GM18909 (cell line): Measurements from ENCODE around the gene TACC3.

Experiments
- ATAC-seq: cut with Tn5 transposase; IDR thresholded peaks from one replicate; pipeline ENCODE4 v1.9.1; 2021; ENCODE audit warnings: mild to moderate bottlenecking; ENCODE audit not compliant: unreplicated experiment, poor library complexity

Gene TACC3

DNA sequence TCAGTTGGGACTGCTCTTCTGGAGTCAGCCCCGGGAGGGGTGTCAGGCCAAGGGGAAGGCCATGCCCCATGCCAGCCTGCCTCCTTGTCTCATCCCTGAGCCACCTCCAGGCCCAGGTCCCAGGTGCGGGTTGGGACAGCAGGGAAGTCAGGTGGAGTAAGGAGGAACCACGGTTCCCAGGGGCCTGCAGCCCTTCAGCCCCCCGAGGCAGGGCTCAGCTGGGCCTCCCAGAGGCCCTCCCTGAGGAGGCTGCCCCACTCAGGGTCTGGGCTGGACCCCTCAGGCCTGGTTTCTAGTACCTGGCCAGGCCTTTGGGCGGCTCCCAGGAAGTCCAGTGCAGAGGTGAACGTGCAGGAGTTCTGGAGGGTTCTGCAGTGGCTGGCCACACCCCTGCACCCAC is 48.4 kb downstream of the TACC3 start:
- no peak for ATAC-seq

DNA sequence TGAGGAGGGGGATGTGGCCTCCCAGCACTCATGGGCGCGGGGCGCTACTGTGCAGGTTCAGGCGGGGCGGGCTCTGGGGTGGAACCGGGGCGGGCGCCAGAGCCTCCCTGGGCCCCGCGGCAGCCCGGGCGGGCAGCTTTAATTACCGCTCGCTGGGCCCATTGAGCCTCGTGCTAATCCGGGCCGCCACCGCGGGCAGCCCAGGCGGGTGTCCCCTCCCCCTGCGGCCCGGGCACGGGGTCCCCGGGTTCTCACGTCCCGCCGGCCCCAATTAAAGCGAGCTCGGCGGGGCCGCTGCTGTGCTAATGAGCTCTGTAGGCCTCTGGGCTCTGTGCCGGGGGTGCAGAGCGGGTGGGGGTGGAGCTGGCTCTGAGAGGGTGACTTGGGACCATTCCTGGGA is 48.9 kb downstream of the TACC3 start:
- ATAC-seq = no peak

DNA sequence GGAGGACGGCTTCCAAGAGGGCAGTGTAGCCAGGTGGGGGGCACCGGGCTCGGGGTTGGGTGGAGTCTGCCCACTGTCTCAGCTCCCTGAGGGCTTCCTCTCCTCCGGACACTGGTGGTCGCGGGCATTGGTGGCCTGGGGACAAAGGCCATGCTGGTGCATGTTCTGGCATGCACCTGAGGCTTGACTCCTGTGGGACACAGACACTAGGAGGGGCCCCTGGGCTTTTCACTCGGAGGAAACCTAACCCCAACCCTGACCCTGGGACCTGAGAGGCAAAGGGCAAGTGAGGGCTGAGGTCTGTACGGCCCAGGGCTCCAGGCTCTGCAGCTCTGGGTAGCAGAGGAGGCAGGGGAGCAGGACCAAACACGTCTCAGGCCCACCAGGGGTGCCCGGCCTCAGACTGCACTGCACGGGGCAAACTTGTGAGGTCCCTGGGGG is 49.5 kb downstream of the TACC3 start:
- no peak for ATAC-seq

DNA sequence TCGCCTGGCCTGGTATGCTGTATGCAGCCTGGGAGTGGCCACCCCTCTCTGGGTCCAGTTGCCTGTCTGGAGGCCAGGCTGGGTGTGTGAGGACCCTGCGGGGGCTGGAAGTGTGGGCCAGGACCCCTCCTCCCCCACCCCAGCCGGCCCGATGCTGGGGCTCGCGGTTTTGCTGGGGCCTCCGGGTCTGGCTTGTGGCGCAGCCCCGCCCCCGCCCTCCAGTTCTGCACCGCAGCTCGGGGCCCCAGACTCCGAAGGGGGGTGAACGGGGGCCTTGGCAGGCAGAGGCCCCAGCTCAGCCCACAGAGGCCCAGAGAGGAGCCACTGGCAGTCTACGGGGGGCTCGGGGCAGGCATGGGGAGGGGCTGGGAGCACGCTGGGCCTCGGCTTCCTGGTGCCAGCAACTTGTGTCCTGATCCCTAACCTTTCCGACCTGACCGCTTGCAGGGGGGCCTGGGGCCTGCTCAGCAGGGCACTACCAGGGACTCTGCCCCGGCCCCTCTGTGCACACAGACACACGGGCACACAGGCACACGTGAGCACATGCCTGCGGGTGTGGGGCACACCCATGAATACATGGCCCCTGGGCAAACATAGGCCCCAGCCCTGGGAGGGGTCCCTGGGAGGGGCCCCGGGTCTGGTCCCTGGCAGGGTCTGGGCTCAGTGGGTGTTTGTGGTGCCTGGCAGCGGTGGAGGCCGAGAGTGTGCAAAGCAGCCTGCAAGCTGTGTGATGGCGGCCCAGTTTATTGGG is 50.4 kb downstream of the TACC3 start:
- ATAC-seq = no peak

DNA sequence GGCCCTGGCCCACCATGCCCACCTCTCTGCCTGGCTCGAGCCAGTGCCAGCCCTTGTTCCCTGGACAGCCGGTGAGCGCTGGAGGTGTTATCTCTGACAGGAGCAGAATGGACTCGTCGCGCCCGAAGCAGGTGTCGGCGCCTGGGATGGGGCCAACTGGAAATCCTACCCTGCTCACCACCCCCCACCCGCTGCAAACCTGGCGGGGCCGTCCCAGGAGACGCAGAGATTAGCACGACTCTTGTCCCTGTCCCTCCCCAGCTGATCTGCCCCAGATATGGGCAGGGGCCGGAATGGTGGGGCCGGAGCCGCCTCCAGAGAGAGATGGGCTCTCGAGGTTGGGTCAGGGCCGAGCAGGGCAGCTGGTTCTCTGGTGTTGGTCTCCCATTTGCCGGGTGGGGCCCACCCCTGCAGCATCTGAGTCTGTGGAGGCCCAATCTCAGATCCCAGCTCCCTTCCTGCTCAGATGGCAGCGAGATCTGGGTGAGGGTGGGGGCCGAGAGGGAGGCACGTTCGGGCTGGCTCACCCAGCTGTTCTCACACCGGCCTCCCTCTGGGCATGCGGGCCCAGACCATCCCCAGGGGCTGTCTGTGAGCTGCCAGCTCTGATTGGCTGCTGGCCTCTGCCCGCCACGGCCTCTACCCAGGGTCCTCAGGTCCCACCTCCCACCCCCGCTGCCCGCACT is 51.7 kb downstream of the TACC3 start:
- ATAC-seq = no peak

DNA sequence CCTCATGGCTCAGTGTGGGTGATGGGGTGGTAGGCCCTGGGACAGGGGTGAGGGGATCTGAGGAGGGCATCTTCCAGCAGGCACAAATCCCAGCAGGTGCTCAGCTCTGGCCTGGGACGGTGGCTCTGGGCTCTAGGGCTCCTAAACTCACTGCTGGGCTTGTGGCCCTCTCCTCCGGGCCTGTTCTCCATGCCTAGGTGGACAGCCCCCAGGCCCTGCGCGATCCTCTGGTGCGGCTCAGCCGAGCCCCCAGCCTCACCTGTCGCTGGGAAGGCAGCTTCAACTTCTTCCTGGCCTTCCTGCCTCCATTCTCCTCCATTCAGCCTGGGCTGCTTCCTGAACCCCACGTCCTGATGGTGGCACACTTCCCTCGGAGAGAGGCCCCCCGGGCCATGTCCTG is 52.4 kb downstream of the TACC3 start:
- no peak for ATAC-seq

DNA sequence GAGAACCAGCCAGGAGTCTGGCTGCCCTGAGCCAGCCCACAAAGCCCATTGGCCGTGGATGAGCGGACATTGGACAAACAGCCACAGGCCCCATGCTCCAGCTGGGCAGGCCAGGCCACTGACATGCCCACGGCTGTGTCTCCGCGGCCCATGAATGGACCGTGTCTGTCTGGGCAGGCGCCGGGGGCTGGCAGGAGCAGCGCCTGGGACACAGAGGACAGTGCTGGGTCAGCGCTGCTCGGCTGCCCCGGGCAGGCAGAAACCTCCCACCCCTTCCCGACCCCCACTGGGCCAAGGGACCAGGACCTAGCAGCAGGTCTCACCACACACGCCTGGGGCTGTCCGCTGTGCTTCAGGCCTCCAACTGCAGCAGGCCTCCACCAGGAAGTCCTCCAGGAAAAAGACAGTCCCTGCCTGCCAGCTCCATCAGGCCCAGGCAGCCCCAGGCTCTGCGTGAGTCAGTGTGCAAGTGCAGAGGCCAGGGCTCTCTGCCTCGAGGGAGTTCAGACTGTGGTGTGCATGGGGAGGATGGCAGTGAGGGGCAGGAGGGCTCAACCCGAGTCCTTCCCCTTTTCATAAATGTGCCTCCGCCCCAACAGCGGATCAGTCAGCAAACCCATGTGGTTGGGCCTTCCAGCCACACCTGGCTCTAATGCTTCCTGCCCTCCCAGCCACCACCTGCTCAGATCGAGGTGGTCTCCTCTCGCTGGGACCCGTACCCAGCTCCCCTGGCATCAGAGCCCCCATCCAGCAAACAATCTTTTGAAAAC is 54.6 kb downstream of the TACC3 start:
- no peak for ATAC-seq

DNA sequence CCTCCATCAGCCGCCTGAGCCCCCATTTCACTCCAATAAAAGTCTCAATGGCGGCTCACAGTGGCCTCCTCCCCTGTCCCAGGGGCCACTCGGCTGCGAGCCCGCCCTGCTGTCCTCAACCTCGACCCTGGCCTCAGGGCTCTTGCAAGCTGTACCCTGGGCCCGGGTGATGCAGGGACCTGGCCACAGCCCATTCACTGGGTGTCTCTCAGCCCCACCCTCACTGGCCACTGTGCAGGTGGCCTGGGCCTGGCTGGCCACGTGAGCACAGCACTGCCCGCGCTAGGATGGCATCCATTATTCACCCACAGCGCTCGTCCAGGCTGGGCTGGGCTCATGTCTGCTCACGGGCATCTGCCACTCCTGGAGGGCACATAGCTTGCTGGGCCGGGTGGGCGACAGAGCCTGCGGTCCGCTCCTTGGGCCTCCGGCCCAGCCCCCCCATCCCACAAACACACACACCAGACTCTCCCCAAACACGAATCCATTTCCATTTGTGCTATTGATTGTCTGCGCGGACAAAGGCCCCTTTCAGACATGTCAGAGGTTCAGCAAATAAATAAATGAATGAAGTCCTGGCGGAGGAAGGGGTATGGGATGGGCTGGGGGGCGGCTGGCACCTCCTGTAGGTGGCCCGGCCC is 55.3 kb downstream of the TACC3 start:
- ATAC-seq = no peak

DNA sequence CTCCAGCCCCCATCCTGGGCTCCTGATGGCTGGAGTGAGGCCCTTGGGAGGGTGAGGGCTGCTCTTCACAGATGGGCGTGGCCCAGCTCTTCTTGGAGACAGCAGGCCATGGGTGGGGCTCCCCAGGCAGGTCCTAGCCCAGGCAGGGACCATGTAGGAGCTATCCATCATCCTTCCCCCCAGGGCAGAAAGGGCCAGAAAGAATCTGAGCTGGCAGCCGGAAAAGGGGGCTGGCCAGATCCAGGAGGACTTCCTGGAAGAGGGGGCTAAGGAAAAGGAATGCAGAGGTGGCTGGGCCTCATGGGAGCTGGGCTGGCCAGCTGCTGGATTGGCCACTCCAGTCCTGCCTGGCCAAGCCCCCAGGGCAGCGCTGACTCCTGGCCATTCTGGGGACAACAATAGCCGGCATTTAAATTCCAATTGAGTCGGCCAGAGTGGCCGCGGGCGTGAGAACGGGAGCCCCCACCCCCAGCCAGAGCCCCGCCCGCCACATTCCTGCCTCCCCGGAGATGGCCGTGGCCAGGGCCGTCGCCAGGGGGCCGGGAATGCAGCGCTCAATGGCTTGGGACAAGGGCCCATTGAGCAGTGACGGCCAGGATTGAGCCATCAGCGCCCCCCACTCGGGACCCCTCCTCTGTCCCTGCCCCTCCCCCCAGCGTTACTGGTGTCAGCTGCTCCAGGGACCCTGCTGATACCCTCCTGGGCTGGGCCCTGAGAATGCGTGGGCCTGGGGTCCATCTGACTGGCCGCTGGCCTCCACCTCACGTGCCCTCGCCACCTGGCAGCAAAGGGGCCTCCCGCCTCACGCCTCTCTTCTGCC is 56.7 kb downstream of the TACC3 start:
- ATAC-seq = no peak

DNA sequence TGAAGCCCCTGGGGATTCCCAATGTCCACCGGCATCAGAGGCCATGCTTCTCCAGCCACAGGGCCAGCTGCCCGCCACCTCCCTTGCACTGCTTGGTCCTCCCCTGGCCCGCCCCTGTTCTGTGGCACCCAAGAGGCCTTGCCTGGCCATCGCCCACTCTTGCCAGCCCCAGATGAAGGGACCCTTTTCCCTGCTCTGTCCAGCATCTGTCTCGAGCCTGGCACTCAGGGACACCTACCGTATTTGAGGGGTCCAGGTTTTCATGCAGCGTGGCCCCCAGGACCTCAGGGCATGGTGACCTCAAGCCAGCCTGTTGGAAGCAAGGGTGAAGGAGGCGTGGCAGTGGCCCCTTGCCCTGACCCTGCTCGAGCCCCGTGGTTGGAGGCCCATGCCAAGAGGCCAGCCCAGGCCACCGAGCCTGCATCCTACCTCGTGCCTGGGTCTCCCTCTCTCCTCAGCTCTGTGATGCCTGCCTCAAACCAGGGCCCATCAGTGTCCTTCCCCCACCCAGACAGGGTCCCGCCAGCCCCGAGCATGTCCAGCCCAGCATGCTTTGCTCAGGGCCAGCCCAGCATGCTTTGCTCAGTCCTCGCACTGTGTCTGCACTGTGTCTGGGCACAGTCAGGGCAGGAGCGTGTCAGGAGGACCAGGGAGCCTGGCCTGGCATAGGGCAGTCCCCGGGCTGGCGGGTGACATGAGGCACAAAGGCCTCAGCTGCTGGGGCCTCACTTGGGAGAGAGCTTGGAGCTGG is 57.5 kb downstream of the TACC3 start:
- ATAC-seq = no peak

DNA sequence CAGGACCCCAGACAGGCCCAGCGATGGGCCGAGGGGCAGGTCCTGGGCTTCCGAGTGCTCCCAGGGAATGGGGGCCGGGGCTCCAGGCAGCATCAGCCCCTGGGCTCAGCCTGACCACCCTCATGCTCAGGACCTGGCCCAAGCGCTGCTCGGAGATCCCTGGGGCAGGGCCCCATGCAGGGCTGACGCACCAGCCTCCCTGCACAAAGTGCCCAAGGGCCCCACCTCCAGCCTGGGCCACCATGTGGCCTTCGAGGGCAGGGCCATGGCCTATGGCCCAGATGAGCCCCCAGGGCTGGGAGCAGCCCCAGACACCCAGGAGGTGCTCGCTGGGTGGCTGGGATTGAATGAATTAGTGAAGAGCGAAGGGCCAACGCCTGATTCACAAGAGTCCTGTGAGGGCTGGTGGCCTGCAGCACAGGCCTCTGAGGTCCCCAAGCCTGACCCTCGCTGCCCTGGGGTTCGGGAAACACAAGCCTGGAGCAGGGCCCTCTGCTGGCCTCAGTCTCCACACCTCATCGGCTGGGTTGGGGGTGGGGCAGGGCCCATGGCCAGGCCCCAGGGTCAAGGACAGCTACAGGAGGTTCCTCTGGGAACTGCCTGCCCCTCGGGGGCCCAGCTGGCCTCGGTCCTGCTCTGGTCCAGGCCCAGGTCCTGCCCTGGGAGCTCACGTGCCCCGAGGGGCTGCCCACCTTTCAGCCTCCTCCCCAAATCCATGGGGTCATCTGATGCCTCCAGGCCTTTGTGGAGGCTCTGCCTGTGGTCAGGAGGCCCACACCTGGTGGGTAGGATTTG is 58.5 kb downstream of the TACC3 start:
- ATAC-seq = no peak

DNA sequence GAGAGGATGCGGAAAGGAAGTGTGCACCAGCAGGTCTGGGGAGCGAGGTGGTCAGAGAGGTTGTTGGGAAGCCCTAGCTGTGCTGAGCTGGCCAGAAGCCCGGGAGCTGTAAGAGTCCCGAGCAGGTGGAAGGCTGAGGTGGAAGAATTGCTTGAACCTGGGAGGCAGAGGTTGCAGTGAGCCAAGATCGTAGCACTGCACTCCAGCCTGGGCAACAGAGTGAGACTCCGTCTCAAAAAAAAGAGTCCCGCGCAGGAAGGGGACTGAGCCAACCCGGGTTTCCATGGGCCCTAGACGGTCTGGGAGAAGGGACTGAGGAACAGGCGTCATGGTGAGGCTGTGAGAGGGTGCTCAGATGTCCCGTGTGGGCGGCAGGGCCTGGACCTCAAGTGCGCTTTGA is 59.1 kb downstream of the TACC3 start:
- ATAC-seq = no peak

DNA sequence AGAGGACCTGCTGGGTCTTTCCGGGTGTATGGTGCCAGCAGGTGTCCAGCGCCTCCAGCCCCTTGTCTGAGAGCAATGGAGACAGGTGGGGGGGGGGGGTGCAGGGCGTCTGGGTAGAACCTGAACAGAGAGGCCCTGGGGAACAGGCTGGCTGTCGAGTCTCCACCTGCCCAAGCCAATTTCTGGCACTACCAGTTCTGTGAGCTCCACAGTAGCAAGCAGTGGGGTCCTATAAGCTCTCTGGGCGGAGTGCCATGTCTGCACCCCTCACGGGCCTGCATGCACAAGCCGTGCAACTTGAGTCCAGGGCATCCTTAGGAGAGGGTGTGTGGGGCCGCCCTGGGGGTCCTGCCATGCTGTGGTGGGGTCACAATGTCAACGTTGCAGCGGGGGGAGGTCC is 61.7 kb downstream of the TACC3 start:
- ATAC-seq = no peak

DNA sequence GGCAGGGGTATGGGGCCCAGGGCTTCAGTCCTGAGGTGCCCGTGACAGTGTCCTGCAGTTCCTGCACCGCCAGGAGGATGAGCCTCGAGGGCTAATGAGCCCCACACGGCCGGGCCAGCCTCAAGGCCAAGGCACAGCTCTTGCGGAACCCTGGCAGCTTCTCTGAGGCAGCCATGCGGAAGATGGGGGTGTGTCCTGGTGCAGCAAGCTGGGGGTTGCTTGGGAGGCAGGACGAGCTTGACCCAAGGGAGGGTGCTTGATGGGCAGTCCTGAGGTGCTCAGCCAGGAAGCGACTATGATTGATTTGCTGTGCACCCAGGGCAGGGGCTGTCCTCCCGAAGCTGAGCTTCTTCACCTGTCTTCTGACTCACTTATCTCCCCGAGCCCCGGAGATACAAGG is 62.6 kb downstream of the TACC3 start:
- ATAC-seq = no peak

DNA sequence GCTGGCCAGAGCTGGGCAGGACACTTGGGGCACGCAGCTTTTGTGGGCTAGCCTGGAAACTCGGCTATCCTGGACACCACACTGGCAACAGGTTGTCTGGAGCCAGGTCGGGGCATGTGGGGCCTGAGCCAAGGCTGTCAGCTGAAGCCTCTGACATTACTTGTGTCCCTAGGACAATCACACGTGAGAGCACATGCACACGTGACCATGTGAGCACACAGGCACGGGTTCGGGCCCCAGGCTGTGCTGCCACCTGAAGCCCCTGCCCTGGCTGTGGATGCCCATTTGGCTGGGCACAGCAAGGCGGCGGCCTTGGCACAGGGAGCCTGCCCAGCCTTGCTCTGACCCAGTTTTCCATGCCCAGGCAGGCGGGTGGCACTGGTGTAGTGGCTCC is 63.1 kb downstream of the TACC3 start:
- ATAC-seq = no peak

DNA sequence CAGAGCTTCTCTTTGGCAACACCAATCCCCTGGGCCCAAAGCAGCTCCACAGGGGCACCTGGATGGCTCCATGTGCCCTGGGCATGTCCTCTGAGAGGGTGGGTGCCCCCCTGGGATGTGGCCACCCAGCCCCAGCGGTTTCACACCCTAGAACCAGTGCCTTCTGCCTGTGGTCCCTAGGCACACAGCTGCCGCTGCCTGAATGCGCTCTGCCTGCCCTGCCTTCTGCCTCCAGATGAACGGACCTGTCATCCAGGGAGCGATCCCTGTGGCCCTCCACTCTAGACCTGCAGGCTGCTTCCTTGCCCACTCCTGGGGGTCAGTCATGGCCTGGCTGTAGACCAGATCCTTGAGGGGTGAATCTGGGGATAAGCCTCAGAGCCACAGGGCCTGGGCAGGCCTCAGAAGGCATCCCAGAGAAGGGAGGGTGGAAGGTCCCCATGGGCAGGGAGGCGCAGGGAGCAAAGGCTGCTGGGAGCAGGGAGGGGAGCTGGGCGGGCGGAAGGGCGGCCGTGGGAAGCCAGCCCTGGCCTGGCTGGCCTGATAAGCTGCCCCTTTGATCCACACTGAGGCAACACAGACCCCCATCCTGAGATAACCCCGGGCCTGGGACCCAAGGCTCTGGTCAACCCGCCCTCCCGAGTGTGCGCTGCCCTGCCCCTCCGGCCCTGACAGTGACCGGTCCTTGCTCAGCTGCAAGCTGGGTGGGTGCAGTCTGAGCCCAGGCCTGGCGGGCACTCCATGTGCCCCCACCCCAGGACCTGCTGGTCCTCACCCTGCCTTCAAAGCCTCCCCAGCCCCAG is 63.7 kb downstream of the TACC3 start:
- ATAC-seq = no peak

DNA sequence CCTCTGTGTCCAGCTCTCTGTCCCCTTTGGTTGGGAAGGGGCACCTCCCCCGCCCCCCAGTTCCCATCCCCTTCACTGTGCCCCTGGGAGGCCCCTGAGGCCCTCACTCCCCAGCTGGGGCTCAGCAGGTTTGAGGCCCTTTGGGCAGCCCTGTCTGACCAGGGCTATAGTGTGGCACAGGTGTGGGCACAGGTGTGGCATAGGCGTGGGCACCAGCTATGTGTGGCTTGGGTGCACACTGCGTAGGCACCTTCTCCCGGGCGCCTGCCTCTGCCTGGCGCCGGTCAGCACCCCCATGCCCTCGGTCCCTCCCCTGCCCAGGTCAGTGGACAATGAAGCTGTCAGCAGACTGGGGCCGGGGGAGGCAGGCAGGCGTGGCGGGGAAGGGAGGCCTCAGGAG is 64.3 kb downstream of the TACC3 start:
- ATAC-seq = no peak
